Fibroblast of lung (primary cell): Measurements from ENCODE around the gene RPS8. TPM values are rescaled to one million over a fixed set of nuclear protein-coding genes. Genes with fewer than 3 reads are reported as not detected.

Source experiments
- DNase-seq, 2 donors: peaks; one replicate each; pipeline versions ENCODE4 v3.0.0 to v3.0.0-alpha.2; 2010; ENCODE audit warnings: low read depth in 2 of 2
- H2AFZ ChIP-seq: 2 replicates; pipeline ENCODE4 v1.5.1; 2012; ENCODE audit warnings: low read length, control low read depth, inconsistent platforms
- H3K27ac ChIP-seq: 2 replicates; pipeline ENCODE4 v1.5.1; 2011; ENCODE audit warnings: low read length, control low read depth; ENCODE audit not compliant: insufficient read depth
- H3K27me3 ChIP-seq: 2 replicates; pipeline ENCODE4 v1.5.1; 2011; ENCODE audit warnings: mild to moderate bottlenecking, low read length; ENCODE audit not compliant: control insufficient read depth, insufficient read depth
- H3K36me3 ChIP-seq: 2 replicates; pipeline ENCODE4 v1.5.1; 2011; ENCODE audit warnings: low read length; ENCODE audit not compliant: control insufficient read depth, insufficient read depth
- H3K4me1 ChIP-seq: 2 replicates; pipeline ENCODE4 v1.5.1; 2011; ENCODE audit warnings: low read length; ENCODE audit not compliant: control insufficient read depth, insufficient read depth; ENCODE audit errors: extremely low read depth
- H3K4me2 ChIP-seq: 2 replicates; pipeline ENCODE4 v1.5.1; 2011; ENCODE audit warnings: low read length, control low read depth; ENCODE audit not compliant: insufficient read depth; ENCODE audit errors: extremely low read depth
- H3K4me3 ChIP-seq, 4 experiments: fragments of 200-600 bp in 1 of 4; sonication (generic) in 1 of 4; replicated peaks in 1 of 4; 2 replicates each; pipeline ENCODE4 v1.5.1; 2011 to 2016; ENCODE audit warnings: low read length in 4 of 4, low read depth in 3 of 4, mild to moderate bottlenecking in 3 of 4, control low read depth in 2 of 4, inconsistent platforms in 1 of 4, mixed read lengths in 1 of 4; ENCODE audit not compliant: insufficient read depth in 1 of 4; ENCODE audit errors: control extremely low read depth in 1 of 4
- H3K79me2 ChIP-seq: 2 replicates; pipeline ENCODE4 v1.5.1; 2012; ENCODE audit warnings: mild to moderate bottlenecking, low read length, inconsistent platforms; ENCODE audit not compliant: control insufficient read depth, insufficient read depth
- H3K9ac ChIP-seq: 2 replicates; pipeline ENCODE4 v1.5.1; 2011; ENCODE audit warnings: mild to moderate bottlenecking, low read length, control low read depth; ENCODE audit not compliant: insufficient read depth
- H3K9me3 ChIP-seq: 2 replicates; pipeline ENCODE4 v1.5.1; 2012; ENCODE audit warnings: low read depth, low read length; ENCODE audit not compliant: control insufficient read depth, insufficient read depth
- H4K20me1 ChIP-seq: 2 replicates; pipeline ENCODE4 v1.5.1; 2011; ENCODE audit warnings: low read length; ENCODE audit not compliant: control insufficient read depth, insufficient read depth; ENCODE audit errors: extremely low read depth
- EZH2 ChIP-seq: IDR thresholded peaks from 2 replicates; pipeline ENCODE4 v1.5.1; 2012; ENCODE audit warnings: low read length, control low read depth, mild to moderate bottlenecking; ENCODE audit errors: missing control alignments
- polyA plus RNA-seq, 2 donors: library from polyadenylated mRNA; depleted of rRNA in 1 of 2; stranded (reverse) in 1 of 2; unstranded in 1 of 2; fragments of >200 nt; gene quantifications; 2 replicates each; pipeline ENCODE4 v1.2.1, GENCODE V29; 2011 to 2012; ENCODE audit warnings: missing spikeins in 1 of 2
- total RNA-seq: library from RNA; depleted of rRNA; stranded (reverse); fragments of >200 nt; gene quantifications from 2 replicates; pipeline ENCODE4 v1.2.1, GENCODE V29; 2014
- TF ChIP-seq, protein P1 (sequence below), 2 donors: IDR thresholded peaks in 1 of 2; conservative IDR thresholded peaks in 1 of 2; 1 replicate in 1 of 2; 2 replicates in 1 of 2; pipeline ENCODE4 v1.5.1; 2011 to 2012; ENCODE audit warnings: low read length in 2 of 2, control low read depth in 1 of 2, inconsistent platforms in 1 of 2, low read depth in 1 of 2, mild to moderate bottlenecking in 1 of 2

Gene RPS8
- total and polyA plus RNA-seq, 2 donors (not counting 1 experiment from before 2014, with no cell fraction given) = 1,373 to 2,098 TPM

DNA sequence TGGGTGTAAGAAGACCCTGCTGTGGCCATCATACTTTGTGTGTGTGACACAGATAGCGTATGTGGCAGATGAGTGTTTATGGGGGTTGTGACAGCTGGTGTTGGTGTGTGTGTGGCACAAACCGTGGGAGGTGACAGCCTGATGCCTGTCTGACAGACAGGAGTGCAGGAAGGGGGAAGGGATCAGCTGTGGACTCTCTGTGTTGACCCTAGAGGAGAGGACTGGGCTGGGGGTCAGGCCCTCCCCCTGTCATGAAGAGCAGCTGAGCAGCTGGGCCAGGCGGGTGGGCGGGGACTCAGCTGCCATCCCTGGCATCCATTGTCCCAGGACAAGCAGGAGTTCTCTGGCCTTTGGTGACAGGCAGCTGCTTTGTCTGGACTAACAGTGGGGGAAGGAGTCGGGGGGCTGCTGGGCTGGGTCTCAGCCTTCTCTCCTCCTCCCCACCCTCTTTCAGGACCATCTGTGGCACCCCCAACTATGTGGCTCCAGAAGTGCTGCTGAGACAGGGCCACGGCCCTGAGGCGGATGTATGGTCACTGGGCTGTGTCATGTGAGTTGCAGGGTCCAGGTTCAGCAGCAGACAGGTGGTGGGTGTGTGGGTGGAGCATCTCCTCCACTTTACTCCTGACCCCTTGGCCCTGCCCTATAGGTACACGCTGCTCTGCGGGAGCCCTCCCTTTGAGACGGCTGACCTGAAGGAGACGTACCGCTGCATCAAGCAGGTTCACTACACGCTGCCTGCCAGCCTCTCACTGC, 27.1 kb downstream of the RPS8 start:
- no peak for TF ChIP-seq EZH2
- TF ChIP-seq, protein P1, sequence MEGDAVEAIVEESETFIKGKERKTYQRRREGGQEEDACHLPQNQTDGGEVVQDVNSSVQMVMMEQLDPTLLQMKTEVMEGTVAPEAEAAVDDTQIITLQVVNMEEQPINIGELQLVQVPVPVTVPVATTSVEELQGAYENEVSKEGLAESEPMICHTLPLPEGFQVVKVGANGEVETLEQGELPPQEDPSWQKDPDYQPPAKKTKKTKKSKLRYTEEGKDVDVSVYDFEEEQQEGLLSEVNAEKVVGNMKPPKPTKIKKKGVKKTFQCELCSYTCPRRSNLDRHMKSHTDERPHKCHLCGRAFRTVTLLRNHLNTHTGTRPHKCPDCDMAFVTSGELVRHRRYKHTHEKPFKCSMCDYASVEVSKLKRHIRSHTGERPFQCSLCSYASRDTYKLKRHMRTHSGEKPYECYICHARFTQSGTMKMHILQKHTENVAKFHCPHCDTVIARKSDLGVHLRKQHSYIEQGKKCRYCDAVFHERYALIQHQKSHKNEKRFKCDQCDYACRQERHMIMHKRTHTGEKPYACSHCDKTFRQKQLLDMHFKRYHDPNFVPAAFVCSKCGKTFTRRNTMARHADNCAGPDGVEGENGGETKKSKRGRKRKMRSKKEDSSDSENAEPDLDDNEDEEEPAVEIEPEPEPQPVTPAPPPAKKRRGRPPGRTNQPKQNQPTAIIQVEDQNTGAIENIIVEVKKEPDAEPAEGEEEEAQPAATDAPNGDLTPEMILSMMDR (conservative IDR thresholded peaks at IDR 0.05 in 1 of 2, IDR thresholded peaks at IDR 0.05 in 1 of 2; ENCODE audit: low read depth in 1 of 2, low read length in 2 of 2) = no peak
- Histone ChIP-seq H3K36me3 (peaks cover 41% of the 10 kb centered on the region), H3K4me3 (peak overlapping the region; percentile 65 to 98 (median 93)), H3K9ac (peak overlapping the region; percentile 55), H2AFZ (no peak overlapping the region), H3K27ac (peak overlapping the region; percentile 81), H3K4me2 (peak overlapping the region; percentile 100), H3K4me1 (peaks cover 39% of the 10 kb centered on the region), H3K27me3 (no peaks in the 10 kb centered on the region), H3K79me2 (peaks cover 46% of the 10 kb centered on the region), H3K9me3 (no peaks in the 10 kb centered on the region), H4K20me1 (no peaks in the 10 kb centered on the region)
- no peak for DNase-seq

- H3K9me3 ChIP-seq = no peaks in the 10 kb centered on the region
- H3K27ac ChIP-seq = peak overlapping the region; percentile 51
- H2AFZ ChIP-seq = no peak overlapping the region
- H3K27me3 ChIP-seq = no peaks in the 10 kb centered on the region
- peaks cover 41% of the 10 kb centered on the region for H3K4me1 ChIP-seq
- H3K36me3 ChIP-seq = peaks cover 41% of the 10 kb centered on the region
- H3K79me2 ChIP-seq = peaks cover 46% of the 10 kb centered on the region
- H3K9ac ChIP-seq = no peak overlapping the region
- peak overlapping the region in 2 of 4 experiments; percentile 11 to 92 for H3K4me3 ChIP-seq
- no peaks in the 10 kb centered on the region for H4K20me1 ChIP-seq
- H3K4me2 ChIP-seq = peak overlapping the region; percentile 32
- TF ChIP-seq EZH2 = no peak
- DNase-seq = no peak
Observed at GRCh38 chr1:44803062-44803311, 27.6 kb downstream of the RPS8 start.

DNA sequence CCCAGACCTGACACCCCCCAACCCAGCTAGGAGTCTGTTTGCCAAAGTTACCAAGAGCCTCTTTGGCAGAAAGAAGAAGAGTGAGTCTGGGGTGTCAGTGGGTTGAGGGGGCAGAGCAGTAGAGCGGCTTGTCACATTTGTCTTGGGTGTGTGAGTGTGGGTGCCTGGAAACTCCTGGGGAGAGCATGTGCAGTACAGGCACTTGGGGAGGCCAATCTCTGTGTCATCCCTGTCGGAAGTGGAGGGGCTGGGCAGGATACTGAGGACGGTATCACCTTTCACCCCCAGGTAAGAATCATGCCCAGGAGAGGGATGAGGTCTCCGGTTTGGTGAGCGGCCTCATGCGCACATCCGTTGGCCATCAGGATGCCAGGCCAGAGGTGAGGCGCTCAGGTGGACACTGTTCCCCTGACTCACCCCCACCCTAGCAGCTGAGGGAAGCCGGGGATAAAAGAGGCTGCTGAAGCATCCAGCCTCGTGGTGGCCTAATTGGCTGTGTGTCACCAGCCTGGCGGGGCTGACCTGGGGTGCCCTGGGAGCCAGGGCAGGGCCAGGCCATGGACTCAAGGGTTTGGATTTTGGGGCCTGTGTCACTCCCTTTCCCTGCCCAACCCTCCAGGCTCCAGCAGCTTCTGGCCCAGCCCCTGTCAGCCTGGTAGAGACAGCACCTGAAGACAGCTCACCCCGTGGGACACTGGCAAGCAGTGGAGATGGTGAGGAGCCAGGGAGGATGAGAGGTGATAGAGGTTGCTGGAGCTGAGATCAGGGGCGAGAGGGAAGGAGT, 28.2 kb downstream of the RPS8 start:
- TF ChIP-seq, protein P1 (conservative IDR thresholded peaks at IDR 0.05 in 1 of 2, IDR thresholded peaks at IDR 0.05 in 1 of 2; ENCODE audit: low read depth in 1 of 2, low read length in 2 of 2) = no peak
- no peak for TF ChIP-seq EZH2
- Histone ChIP-seq H4K20me1 (no peaks in the 10 kb centered on the region), H3K27me3 (no peaks in the 10 kb centered on the region), H3K4me3 (peak overlapping the region in 1 of 4 experiments; percentile 92), H3K79me2 (peaks cover 47% of the 10 kb centered on the region), H3K36me3 (peaks cover 41% of the 10 kb centered on the region), H3K4me2 (peak overlapping the region; percentile 54), H3K27ac (peak overlapping the region; percentile 51), H3K9me3 (no peaks in the 10 kb centered on the region), H3K4me1 (peaks cover 45% of the 10 kb centered on the region), H2AFZ (no peak overlapping the region), H3K9ac (no peak overlapping the region)
- DNase-seq = no peak
